Measurements from ENCODE around the gene LPO. TPM values are rescaled to one million over a fixed set of nuclear protein-coding genes. Genes with fewer than 3 reads are reported as not detected.

LPO gene
- total and polyA plus RNA-seq, 10 of the 15 experiments (the other 5 are each of a cell fraction or from before 2014, with no cell fraction given), result 0.03 to 0.11 (median 0.06) TPM; not detected in 7

GRCh38 chr17:58205936-58206335, 32.4 kb upstream of the LPO start:
- Histone ChIP-seq H3K4me2 (ENCODE audit: control insufficient read depth, insufficient read depth) (no peak overlapping the region), H2AFZ (ENCODE audit: control insufficient read depth, low read depth, low read length) (no peak overlapping the region), H3K36me3 (ENCODE audit: control insufficient read depth in 2 of 2, insufficient read depth in 2 of 2, low read length in 1 of 2) (peaks cover 0 to 9% of the 10 kb centered on the region in 2 experiments; a peak in 3 of 4 replicates), H3K27ac (ENCODE audit: control insufficient read depth, insufficient read depth) (no peak overlapping the region), H3K9me3 (replicated peaks; ENCODE audit: control insufficient read depth, insufficient read depth, low read length) (no peaks in the 10 kb centered on the region), H3K79me2 (ENCODE audit: control insufficient read depth, insufficient read depth, low read length) (no peaks in the 10 kb centered on the region), H4K20me1 (ENCODE audit: control insufficient read depth, insufficient read depth) (no peaks in the 10 kb centered on the region), H3K27me3 (replicated peaks in 1 of 2; ENCODE audit: control insufficient read depth in 2 of 2, insufficient read depth in 2 of 2, low read length in 1 of 2) (no peaks in the 10 kb centered on the region), H3K4me3 (no peak overlapping the region), H3K4me1 (ENCODE audit: control insufficient read depth, insufficient read depth, low read length) (no peaks in the 10 kb centered on the region), H3K9ac (ENCODE audit: control insufficient read depth, insufficient read depth, low read length) (no peak overlapping the region)
- WGBS (ENCODE audit: insufficient coverage, insufficient replicate concordance, low lambda C conversion rate, missing lambda C conversion rate), result 85% methylated on average over 11 of the region's 11 CpGs
- FAIRE-seq (no peak), ATAC-seq (no peak), DNase-seq (ENCODE audit: low read depth, low spot score) (no peak)
- in situ Hi-C loops (cut with MboI) (no loop called here), intact Hi-C loops (cut with micrococcal nuclease; ENCODE audit: unreplicated experiment) (no loop called here)
- BruUV-seq (replicated peaks), result no TSS peak
- RAD21 ChIA-PET (ENCODE audit: unreplicated experiment), result no interaction called here
- no peak for TF ChIP-seq POLR2A (IDR thresholded peaks at IDR 0.05; ENCODE audit: low read depth, low read length)
- no peak for TF ChIP-seq FOXK2 (IDR thresholded peaks at IDR 0.05)
- TF ChIP-seq NFYB (IDR thresholded peaks at IDR 0.05; ENCODE audit: insufficient read depth, low read depth, low read length), result no peak
- TF ChIP-seq NBN (IDR thresholded peaks at IDR 0.05), result no peak
- no peak for TF ChIP-seq NFXL1 (IDR thresholded peaks at IDR 0.05; ENCODE audit: borderline replicate concordance)
- TF ChIP-seq USF2 (IDR thresholded peaks at IDR 0.05; ENCODE audit: borderline replicate concordance, low read depth, low read length), result no peak
- no peak for TF ChIP-seq ATF3 (IDR thresholded peaks at IDR 0.05; ENCODE audit: borderline replicate concordance, extremely low read depth, low read depth, low read length)
- TF ChIP-seq CREB1 (IDR thresholded peaks at IDR 0.05; ENCODE audit: low read depth), result no peak
- CTCF ChIA-PET, result interaction anchor here (0.5 kb wide), 1 partner anchor 25 kb away, joined by 3 read pairs; no protein-coding TSS in a partner anchor
- POLR2A ChIA-PET, result no interaction called here
- SMC1A ChIA-PET (ENCODE audit: uncharacterized antibody, unreplicated experiment), result no interaction called here

- Histone ChIP-seq H3K4me2 (ENCODE audit: control insufficient read depth, insufficient read depth) (no peak overlapping the region), H3K36me3 (ENCODE audit: control insufficient read depth in 2 of 2, insufficient read depth in 2 of 2, low read length in 1 of 2) (peaks cover 0 to 9% of the 10 kb centered on the region in 2 experiments; a peak in 3 of 4 replicates), H3K27ac (ENCODE audit: control insufficient read depth, insufficient read depth) (no peak overlapping the region), H3K27me3 (replicated peaks in 1 of 2; ENCODE audit: control insufficient read depth in 2 of 2, insufficient read depth in 2 of 2, low read length in 1 of 2) (no peaks in the 10 kb centered on the region), H3K4me3 (no peak overlapping the region), H3K79me2 (ENCODE audit: control insufficient read depth, insufficient read depth, low read length) (no peaks in the 10 kb centered on the region), H3K9me3 (replicated peaks; ENCODE audit: control insufficient read depth, insufficient read depth, low read length) (no peaks in the 10 kb centered on the region), H3K4me1 (ENCODE audit: control insufficient read depth, insufficient read depth, low read length) (no peaks in the 10 kb centered on the region), H4K20me1 (ENCODE audit: control insufficient read depth, insufficient read depth) (no peaks in the 10 kb centered on the region), H2AFZ (ENCODE audit: control insufficient read depth, low read depth, low read length) (no peak overlapping the region), H3K9ac (ENCODE audit: control insufficient read depth, insufficient read depth, low read length) (no peak overlapping the region)
- ChIA-PET RAD21 (ENCODE audit: unreplicated experiment) (no interaction called here), POLR2A (no interaction called here), SMC1A (ENCODE audit: uncharacterized antibody, unreplicated experiment) (no interaction called here), CTCF (no interaction called here)
- DNase-seq (ENCODE audit: low read depth, low spot score) (no peak), ATAC-seq (no peak), FAIRE-seq (no peak)
- BruUV-seq (replicated peaks), result no TSS peak
- 78% methylated on average over 3 of the region's 3 CpGs for WGBS (ENCODE audit: insufficient coverage, insufficient replicate concordance, low lambda C conversion rate, missing lambda C conversion rate)
- intact Hi-C loops (cut with micrococcal nuclease; ENCODE audit: unreplicated experiment), result no loop called here
- in situ Hi-C loops (cut with MboI), result no loop called here
- TF ChIP-seq BACH1 (IDR thresholded peaks at IDR 0.05; ENCODE audit: borderline replicate concordance) (no peak), RAD51 (IDR thresholded peaks at IDR 0.05) (no peak), RUNX3 (IDR thresholded peaks at IDR 0.05; ENCODE audit: low read length) (no peak), IRF5 (IDR thresholded peaks at IDR 0.05; ENCODE audit: borderline replicate concordance) (no peak), CBFB (IDR thresholded peaks at IDR 0.05; ENCODE audit: low read depth) (no peak), PAX8 (IDR thresholded peaks at IDR 0.05) (no peak), BCLAF1 (IDR thresholded peaks at IDR 0.05) (no peak)
These were observed 30.9 kb upstream of the LPO start for GRCh38 chr17:58207451-58207850.

Data from GM12878 (cell line).